HL-60 (cell line): ENCODE results near the gene CDH20.

Source experiments
- GABPA ChIP-seq: IDR thresholded peaks from 2 replicates; pipeline ENCODE4 v1.6.1; 2012; ENCODE audit warnings: low read depth
- POLR2AphosphoS5 ChIP-seq: IDR thresholded peaks from 2 replicates; pipeline ENCODE4 v1.6.1; 2012; ENCODE audit warnings: low read depth
- SPI1 ChIP-seq: IDR thresholded peaks from 2 replicates; pipeline ENCODE4 v1.6.1; 2012; ENCODE audit warnings: low read depth, mild to moderate bottlenecking, borderline replicate concordance
- TF ChIP-seq, protein P1 (sequence below): IDR thresholded peaks from one replicate; pipeline ENCODE4 v1.5.1; 2011; ENCODE audit warnings: low read length, control low read depth, inconsistent platforms; ENCODE audit not compliant: insufficient read depth
- TF ChIP-seq, protein P2 (sequence below): IDR thresholded peaks from 2 replicates; pipeline ENCODE4 v1.6.1; 2012; ENCODE audit warnings: low read depth; ENCODE audit not compliant: insufficient replicate concordance

DNA sequence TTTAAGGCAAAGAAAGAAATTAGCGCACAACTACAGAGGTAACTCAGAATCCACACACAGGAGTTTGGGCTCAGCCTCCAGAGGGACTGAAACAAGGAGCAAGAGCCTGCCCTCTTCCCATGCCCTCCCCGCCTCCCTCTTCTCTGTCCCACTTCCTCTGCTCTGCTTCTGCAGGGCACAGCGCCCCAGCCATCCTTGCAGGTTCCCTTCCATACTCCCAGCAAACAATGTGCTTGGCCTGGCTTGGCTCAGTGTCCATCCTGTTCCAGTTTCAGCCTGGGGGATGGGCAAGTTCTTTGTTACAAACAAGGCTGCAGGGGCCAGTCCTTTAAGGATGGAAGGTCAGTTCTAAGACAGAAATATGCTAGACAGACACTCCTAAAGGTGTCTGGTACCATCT, 133.5 kb downstream of the CDH20 start:
- TF ChIP-seq, protein P1, sequence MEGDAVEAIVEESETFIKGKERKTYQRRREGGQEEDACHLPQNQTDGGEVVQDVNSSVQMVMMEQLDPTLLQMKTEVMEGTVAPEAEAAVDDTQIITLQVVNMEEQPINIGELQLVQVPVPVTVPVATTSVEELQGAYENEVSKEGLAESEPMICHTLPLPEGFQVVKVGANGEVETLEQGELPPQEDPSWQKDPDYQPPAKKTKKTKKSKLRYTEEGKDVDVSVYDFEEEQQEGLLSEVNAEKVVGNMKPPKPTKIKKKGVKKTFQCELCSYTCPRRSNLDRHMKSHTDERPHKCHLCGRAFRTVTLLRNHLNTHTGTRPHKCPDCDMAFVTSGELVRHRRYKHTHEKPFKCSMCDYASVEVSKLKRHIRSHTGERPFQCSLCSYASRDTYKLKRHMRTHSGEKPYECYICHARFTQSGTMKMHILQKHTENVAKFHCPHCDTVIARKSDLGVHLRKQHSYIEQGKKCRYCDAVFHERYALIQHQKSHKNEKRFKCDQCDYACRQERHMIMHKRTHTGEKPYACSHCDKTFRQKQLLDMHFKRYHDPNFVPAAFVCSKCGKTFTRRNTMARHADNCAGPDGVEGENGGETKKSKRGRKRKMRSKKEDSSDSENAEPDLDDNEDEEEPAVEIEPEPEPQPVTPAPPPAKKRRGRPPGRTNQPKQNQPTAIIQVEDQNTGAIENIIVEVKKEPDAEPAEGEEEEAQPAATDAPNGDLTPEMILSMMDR: no peak
- TF ChIP-seq SPI1 (no peak), POLR2AphosphoS5 (no peak), GABPA (no peak)
- TF ChIP-seq, protein P2, sequence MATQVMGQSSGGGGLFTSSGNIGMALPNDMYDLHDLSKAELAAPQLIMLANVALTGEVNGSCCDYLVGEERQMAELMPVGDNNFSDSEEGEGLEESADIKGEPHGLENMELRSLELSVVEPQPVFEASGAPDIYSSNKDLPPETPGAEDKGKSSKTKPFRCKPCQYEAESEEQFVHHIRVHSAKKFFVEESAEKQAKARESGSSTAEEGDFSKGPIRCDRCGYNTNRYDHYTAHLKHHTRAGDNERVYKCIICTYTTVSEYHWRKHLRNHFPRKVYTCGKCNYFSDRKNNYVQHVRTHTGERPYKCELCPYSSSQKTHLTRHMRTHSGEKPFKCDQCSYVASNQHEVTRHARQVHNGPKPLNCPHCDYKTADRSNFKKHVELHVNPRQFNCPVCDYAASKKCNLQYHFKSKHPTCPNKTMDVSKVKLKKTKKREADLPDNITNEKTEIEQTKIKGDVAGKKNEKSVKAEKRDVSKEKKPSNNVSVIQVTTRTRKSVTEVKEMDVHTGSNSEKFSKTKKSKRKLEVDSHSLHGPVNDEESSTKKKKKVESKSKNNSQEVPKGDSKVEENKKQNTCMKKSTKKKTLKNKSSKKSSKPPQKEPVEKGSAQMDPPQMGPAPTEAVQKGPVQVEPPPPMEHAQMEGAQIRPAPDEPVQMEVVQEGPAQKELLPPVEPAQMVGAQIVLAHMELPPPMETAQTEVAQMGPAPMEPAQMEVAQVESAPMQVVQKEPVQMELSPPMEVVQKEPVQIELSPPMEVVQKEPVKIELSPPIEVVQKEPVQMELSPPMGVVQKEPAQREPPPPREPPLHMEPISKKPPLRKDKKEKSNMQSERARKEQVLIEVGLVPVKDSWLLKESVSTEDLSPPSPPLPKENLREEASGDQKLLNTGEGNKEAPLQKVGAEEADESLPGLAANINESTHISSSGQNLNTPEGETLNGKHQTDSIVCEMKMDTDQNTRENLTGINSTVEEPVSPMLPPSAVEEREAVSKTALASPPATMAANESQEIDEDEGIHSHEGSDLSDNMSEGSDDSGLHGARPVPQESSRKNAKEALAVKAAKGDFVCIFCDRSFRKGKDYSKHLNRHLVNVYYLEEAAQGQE: no peak
